Activated T-helper 1 cell treated with anti-CD3 and anti-CD28 coated beads, Interleukin-12 subunit alpha, Interleukin-12 subunit beta, Interleukin-2, Interleukin-4 antibody, amounts not matched to agents 30 ng/mL and 10 ng/mL and 1 ng/mL, durations not matched to agents 14 hours and 24 hours and 36 hours (primary cell): Measurements from ENCODE around the gene SCAMP4. TPM values are rescaled to one million over a fixed set of nuclear protein-coding genes. Genes with fewer than 3 reads are reported as not detected.

Source experiments
- DNase-seq: peaks from one replicate; pipeline ENCODE4 v3.0.0; 2021; ENCODE audit warnings: low spot score
- H3K27ac Mint-ChIP-seq: one replicate; pipeline ENCODE4 v1.8.0; 2021; ENCODE audit warnings: mild to moderate bottlenecking, mixed read lengths
- H3K27me3 Mint-ChIP-seq: one replicate; pipeline ENCODE4 v1.8.0; 2022; ENCODE audit warnings: mild to moderate bottlenecking, moderate library complexity, mixed read lengths; ENCODE audit not compliant: insufficient read depth
- H3K36me3 Mint-ChIP-seq: one replicate; pipeline ENCODE4 v1.8.0; 2021; ENCODE audit warnings: low read depth, mixed read lengths
- H3K4me1 Mint-ChIP-seq: one replicate; pipeline ENCODE4 v1.8.0; 2021; ENCODE audit warnings: low read depth, mixed read lengths
- H3K4me3 Mint-ChIP-seq: one replicate; pipeline ENCODE4 v1.8.0; 2021; ENCODE audit warnings: mild to moderate bottlenecking, moderate library complexity, mixed read lengths
- H3K9me3 Mint-ChIP-seq: one replicate; pipeline ENCODE4 v1.8.0; 2021; ENCODE audit warnings: mixed read lengths
- intact Hi-C: fragments of 100-400 bp; cut with micrococcal nuclease; formaldehyde crosslinking; loops from one replicate; pipeline ENCODE4 v1.15.1; 2024
- total RNA-seq: library from RNA; stranded (reverse); gene quantifications from 2 replicates; pipeline ENCODE4 v1.2.3, GENCODE V29; 2022

Gene SCAMP4
- total RNA-seq, 1 donor from 2014 or later: 41.5 TPM

- Mint-ChIP-seq H3K4me1 (no peaks in the 10 kb centered on the region), H3K9me3 (no peaks in the 10 kb centered on the region), H3K27me3 (no peaks in the 10 kb centered on the region), H3K4me3 (no peak overlapping the region), H3K36me3 (peaks cover 3% of the 10 kb centered on the region), H3K27ac (no peak overlapping the region)
- intact Hi-C loops: no loop called here
- DNase-seq: no peak
These were observed 50.2 kb downstream of the SCAMP4 start for GRCh38 chr19:1955171-1956121.

- peaks cover 3% of the 10 kb centered on the region for H3K36me3 Mint-ChIP-seq
- H3K4me1 Mint-ChIP-seq: no peaks in the 10 kb centered on the region
- no peak overlapping the region for H3K4me3 Mint-ChIP-seq
- H3K9me3 Mint-ChIP-seq: no peaks in the 10 kb centered on the region
- intact Hi-C loops: no loop called here
- H3K27ac Mint-ChIP-seq: no peak overlapping the region
- DNase-seq: no peak
- no peaks in the 10 kb centered on the region for H3K27me3 Mint-ChIP-seq
These were observed 50.9 kb downstream of the SCAMP4 start for GRCh38 chr19:1956122-1956494.

- no peak for DNase-seq
- peaks cover 3% of the 10 kb centered on the region for H3K36me3 Mint-ChIP-seq
- no peaks in the 10 kb centered on the region for H3K4me1 Mint-ChIP-seq
- no peak overlapping the region for H3K27ac Mint-ChIP-seq
- H3K27me3 Mint-ChIP-seq: no peaks in the 10 kb centered on the region
- no peaks in the 10 kb centered on the region for H3K9me3 Mint-ChIP-seq
- intact Hi-C loops: no loop called here
- no peak overlapping the region for H3K4me3 Mint-ChIP-seq
These were observed 51.8 kb downstream of the SCAMP4 start for GRCh38 chr19:1956868-1957492.

GRCh38 chr19:1957562-1958248 lies 52.5 kb downstream of the SCAMP4 start:
- no peaks in the 10 kb centered on the region for H3K4me1 Mint-ChIP-seq
- H3K4me3 Mint-ChIP-seq: no peak overlapping the region
- no peaks in the 10 kb centered on the region for H3K27me3 Mint-ChIP-seq
- intact Hi-C loops: no loop called here
- no peaks in the 10 kb centered on the region for H3K36me3 Mint-ChIP-seq
- no peaks in the 10 kb centered on the region for H3K9me3 Mint-ChIP-seq
- H3K27ac Mint-ChIP-seq: no peak overlapping the region
- no peak for DNase-seq

- no peaks in the 10 kb centered on the region for H3K4me1 Mint-ChIP-seq
- intact Hi-C loops: no loop called here
- no peak overlapping the region for H3K4me3 Mint-ChIP-seq
- no peaks in the 10 kb centered on the region for H3K9me3 Mint-ChIP-seq
- no peak for DNase-seq
- H3K27me3 Mint-ChIP-seq: no peaks in the 10 kb centered on the region
- H3K36me3 Mint-ChIP-seq: no peaks in the 10 kb centered on the region
- H3K27ac Mint-ChIP-seq: no peak overlapping the region
These were observed 54.9 kb downstream of the SCAMP4 start for GRCh38 chr19:1959928-1960589.

GRCh38 chr19:1961000-1961883 lies 56.0 kb downstream of the SCAMP4 start:
- Mint-ChIP-seq H3K4me1 (peaks cover 5% of the 10 kb centered on the region), H3K36me3 (no peaks in the 10 kb centered on the region), H3K4me3 (no peak overlapping the region), H3K9me3 (no peaks in the 10 kb centered on the region), H3K27ac (no peak overlapping the region), H3K27me3 (no peaks in the 10 kb centered on the region)
- no peak for DNase-seq
- intact Hi-C loops: no loop called here

- no peaks in the 10 kb centered on the region for H3K9me3 Mint-ChIP-seq
- intact Hi-C loops: no loop called here
- DNase-seq: no peak
- H3K36me3 Mint-ChIP-seq: no peaks in the 10 kb centered on the region
- H3K27me3 Mint-ChIP-seq: no peaks in the 10 kb centered on the region
- H3K27ac Mint-ChIP-seq: no peak overlapping the region
- H3K4me3 Mint-ChIP-seq: no peak overlapping the region
- peaks cover 6% of the 10 kb centered on the region for H3K4me1 Mint-ChIP-seq
These were observed 57.5 kb downstream of the SCAMP4 start for GRCh38 chr19:1962674-1963073.

- Mint-ChIP-seq H3K9me3 (no peaks in the 10 kb centered on the region), H3K4me1 (peaks cover 6% of the 10 kb centered on the region), H3K27me3 (no peaks in the 10 kb centered on the region), H3K4me3 (no peak overlapping the region), H3K27ac (no peak overlapping the region), H3K36me3 (peaks cover 2% of the 10 kb centered on the region)
- intact Hi-C loops: no loop called here
- no peak for DNase-seq
These were observed 61.9 kb downstream of the SCAMP4 start for GRCh38 chr19:1967087-1967608.

- Mint-ChIP-seq H3K4me3 (no peak overlapping the region), H3K4me1 (peaks cover 6% of the 10 kb centered on the region), H3K9me3 (no peaks in the 10 kb centered on the region), H3K27me3 (no peaks in the 10 kb centered on the region), H3K27ac (no peak overlapping the region), H3K36me3 (peaks cover 4% of the 10 kb centered on the region)
- no peak for DNase-seq
- intact Hi-C loops: no loop called here
These were observed 63.3 kb downstream of the SCAMP4 start for GRCh38 chr19:1968279-1969175.

- intact Hi-C loops: no loop called here
- H3K9me3 Mint-ChIP-seq: no peaks in the 10 kb centered on the region
- no peak for DNase-seq
- no peak overlapping the region for H3K4me3 Mint-ChIP-seq
- H3K36me3 Mint-ChIP-seq: peaks cover 7% of the 10 kb centered on the region
- H3K27ac Mint-ChIP-seq: no peak overlapping the region
- H3K27me3 Mint-ChIP-seq: no peaks in the 10 kb centered on the region
- H3K4me1 Mint-ChIP-seq: peaks cover 6% of the 10 kb centered on the region
These were observed 64.2 kb downstream of the SCAMP4 start for GRCh38 chr19:1969176-1970002.
